T-helper 1 cell treated with Interleukin-12 subunit alpha and Interleukin-12 subunit beta and Interleukin-4 antibody, amounts not matched to agents 30 ng/mL and 1 ng/mL, for 36 hours (primary cell): ENCODE measurements around the gene KLF15. TPM values are rescaled to one million over a fixed set of nuclear protein-coding genes. Genes with fewer than 3 reads are reported as not detected.

ENCODE experiments used
- intact Hi-C: fragments of 100-400 bp; cut with micrococcal nuclease; formaldehyde crosslinking; loops from one replicate; pipeline ENCODE4 v1.15.1; 2024
- total RNA-seq: library from RNA; stranded (reverse); gene quantifications from 2 replicates; pipeline ENCODE4 v1.2.3, GENCODE V29; 2022

KLF15 gene
- total RNA-seq, 1 donor from 2014 or later: not detected

GRCh38 chr3:126322181-126322967, 34.8 kb downstream of the KLF15 start:
- intact Hi-C loops: no loop called here

- intact Hi-C loops: no loop called here
Measured at GRCh38 chr3:126321490-126321889, 35.7 kb downstream of the KLF15 start.

- intact Hi-C loops: no loop called here
Measured at GRCh38 chr3:126320517-126321293, 36.5 kb downstream of the KLF15 start.

- intact Hi-C loops: no loop called here
Measured at GRCh38 chr3:126319701-126320295, 37.4 kb downstream of the KLF15 start.

GRCh38 chr3:126317029-126317996, 39.9 kb downstream of the KLF15 start:
- intact Hi-C loops: no loop called here

GRCh38 chr3:126316501-126316939, 40.7 kb downstream of the KLF15 start:
- intact Hi-C loops: no loop called here

GRCh38 chr3:126316031-126316461, 41.2 kb downstream of the KLF15 start:
- intact Hi-C loops: no loop called here

- intact Hi-C loops: no loop called here
Measured at GRCh38 chr3:126314790-126315658, 42.2 kb downstream of the KLF15 start.

- intact Hi-C loops: no loop called here
Measured at GRCh38 chr3:126314305-126314789, 42.9 kb downstream of the KLF15 start.

GRCh38 chr3:126313580-126314304, 43.5 kb downstream of the KLF15 start:
- intact Hi-C loops: no loop called here

- intact Hi-C loops: no loop called here
Measured at GRCh38 chr3:126313166-126313565, 44.0 kb downstream of the KLF15 start.

- intact Hi-C loops: no loop called here
Measured at GRCh38 chr3:126312341-126312740, 44.9 kb downstream of the KLF15 start.

- intact Hi-C loops: no loop called here
Measured at GRCh38 chr3:126311338-126311978, 45.8 kb downstream of the KLF15 start.

- intact Hi-C loops: no loop called here
Measured at GRCh38 chr3:126310816-126311215, 46.4 kb downstream of the KLF15 start.

GRCh38 chr3:126309861-126310655, 47.1 kb downstream of the KLF15 start:
- intact Hi-C loops: no loop called here

GRCh38 chr3:126309165-126309564, 48.0 kb downstream of the KLF15 start:
- intact Hi-C loops: no loop called here

- intact Hi-C loops: no loop called here
Measured at GRCh38 chr3:126308394-126309125, 48.6 kb downstream of the KLF15 start.
